ENCODE measurements around the gene AGRN.

GRCh38 chr1:1061682-1062345 is 41.9 kb downstream of the AGRN start:
- TF ChIP-seq CTCF (IDR thresholded peaks at IDR 0.05), result no peak
- no peak for TF ChIP-seq POLR2A (IDR thresholded peaks at IDR 0.05)
- no peak for TF ChIP-seq POLR2AphosphoS5 (IDR thresholded peaks at IDR 0.05)

Measured in suprapubic skin (tissue), 4 donors.